IPS DF 19.7 (cell line): Measurements from ENCODE around the gene TRIL.

Source experiments
- DNase-seq: peaks from one replicate; pipeline ENCODE4 v3.0.0-alpha.2; 2013; ENCODE audit warnings: low read depth, low spot score

The TRIL gene, protein sequence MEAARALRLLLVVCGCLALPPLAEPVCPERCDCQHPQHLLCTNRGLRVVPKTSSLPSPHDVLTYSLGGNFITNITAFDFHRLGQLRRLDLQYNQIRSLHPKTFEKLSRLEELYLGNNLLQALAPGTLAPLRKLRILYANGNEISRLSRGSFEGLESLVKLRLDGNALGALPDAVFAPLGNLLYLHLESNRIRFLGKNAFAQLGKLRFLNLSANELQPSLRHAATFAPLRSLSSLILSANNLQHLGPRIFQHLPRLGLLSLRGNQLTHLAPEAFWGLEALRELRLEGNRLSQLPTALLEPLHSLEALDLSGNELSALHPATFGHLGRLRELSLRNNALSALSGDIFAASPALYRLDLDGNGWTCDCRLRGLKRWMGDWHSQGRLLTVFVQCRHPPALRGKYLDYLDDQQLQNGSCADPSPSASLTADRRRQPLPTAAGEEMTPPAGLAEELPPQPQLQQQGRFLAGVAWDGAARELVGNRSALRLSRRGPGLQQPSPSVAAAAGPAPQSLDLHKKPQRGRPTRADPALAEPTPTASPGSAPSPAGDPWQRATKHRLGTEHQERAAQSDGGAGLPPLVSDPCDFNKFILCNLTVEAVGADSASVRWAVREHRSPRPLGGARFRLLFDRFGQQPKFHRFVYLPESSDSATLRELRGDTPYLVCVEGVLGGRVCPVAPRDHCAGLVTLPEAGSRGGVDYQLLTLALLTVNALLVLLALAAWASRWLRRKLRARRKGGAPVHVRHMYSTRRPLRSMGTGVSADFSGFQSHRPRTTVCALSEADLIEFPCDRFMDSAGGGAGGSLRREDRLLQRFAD

DNA sequence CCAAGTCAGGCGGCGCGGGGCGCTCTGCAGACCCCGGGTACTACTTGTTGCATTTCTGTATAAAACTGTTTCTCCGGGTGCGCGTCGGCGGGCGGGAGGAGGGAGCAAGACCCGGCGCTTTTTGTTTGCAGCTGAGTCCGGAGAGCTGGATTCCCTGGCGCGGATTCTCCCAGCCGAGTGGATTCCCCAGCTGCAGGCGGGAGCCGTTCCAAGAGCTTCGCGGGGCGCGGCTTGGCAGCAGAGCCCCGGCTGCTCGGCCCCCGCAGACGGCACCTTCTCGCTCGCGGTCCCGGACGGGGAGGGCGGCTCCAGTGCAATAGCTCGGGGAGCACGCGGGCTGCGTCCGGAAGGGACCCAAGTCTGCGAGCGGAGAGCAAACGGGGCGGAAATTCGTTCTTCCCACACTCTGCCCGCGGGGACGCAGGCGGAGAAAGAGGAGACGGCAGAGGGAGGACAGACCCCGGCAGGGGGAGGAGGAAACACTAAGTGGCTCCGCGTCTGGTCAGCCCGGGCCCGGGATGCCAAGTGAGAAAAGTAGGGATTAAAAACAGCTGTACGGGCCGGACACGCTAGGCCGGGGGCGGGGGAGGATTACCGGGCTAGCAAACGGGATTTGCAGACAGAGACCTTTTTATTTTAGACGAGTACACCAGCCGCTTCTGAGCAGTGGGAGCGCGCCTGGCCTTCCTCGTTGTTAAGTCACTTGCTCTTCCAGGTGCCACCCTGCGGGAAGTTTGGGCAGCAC is at the start of gene TRIL:
Gene TRIL, minus strand, starts transcription at position 96 of the 745 bp plus-strand sequence. CDS start 284 bp downstream, outside the sequence.
- DNase-seq: no peak

DNA sequence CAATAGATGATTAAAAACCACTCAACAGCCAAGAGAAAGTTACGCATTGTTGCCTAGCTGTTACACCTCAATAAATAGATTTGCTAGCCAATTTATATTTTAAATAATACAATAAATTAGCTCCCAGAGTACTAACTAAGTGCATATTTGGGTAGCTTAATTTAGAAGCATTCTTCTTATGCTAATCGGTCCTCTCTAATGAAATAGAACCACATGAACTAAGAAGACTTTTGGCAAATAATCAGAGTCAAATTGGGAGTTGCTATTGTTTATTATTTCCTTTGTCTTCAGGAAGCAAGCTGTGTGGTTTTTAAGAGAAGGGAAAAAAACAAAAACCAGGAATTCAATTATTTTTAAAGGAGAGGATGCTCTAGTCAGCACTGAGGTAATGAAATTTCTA is 49.0 kb upstream of the TRIL start:
- no peak for DNase-seq

DNA sequence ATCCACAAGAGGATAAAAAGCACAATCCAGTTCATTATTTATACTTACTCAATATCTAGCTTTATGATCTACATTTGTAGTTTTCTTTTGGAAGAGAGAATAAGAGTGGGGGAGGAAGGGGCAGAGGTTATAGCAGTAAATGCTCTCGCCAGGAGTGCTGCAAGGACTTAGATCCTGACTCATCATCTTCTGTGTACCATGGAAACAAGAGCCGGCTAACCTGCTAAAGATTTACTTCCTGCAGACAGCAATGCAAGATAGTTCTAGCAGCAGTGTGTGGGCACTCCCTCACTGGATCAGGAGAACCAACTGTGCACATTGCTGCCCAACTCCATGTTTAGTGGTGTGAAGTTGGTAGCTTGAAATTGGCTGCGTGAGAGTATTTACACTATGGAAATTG is 47.7 kb upstream of the TRIL start:
- no peak for DNase-seq

DNA sequence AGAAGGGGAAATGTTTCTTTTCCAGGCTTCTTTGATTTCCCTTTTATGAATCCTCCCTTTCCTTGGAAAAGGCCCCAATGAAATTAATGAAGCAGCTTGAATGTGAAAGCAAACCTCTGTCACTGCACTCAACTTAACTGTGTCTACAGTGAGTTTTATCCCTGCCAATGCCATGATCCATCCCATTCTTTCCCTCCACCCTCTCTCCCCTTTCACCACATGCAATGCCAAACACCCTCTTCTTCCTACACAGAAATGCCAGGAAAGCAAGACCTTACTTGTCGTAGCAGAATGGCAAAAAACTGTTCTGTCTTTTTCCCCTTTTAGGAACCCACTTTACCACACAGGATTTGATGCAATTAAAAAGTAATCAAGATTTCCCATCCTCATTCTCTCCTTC is 47.3 kb upstream of the TRIL start:
- DNase-seq: no peak

DNA sequence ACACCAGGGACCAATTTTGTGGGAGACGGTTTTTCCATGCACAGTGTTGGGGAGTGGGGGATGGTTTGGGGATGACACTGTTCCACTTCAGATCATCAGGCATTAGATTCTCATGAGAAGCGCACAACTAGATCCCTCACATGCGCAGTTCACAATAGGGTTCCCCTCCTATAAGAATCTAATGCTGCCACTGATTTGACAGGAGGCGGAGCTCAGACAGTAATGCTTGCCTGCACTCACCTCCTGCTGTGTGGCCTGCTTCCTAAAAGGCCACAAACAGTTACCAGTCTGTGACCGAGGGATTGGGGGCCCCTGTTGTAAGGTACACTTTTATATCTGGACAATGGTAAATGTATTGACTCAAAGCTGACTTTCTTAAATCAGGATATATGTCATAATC is 45.6 kb upstream of the TRIL start:
- no peak for DNase-seq

DNA sequence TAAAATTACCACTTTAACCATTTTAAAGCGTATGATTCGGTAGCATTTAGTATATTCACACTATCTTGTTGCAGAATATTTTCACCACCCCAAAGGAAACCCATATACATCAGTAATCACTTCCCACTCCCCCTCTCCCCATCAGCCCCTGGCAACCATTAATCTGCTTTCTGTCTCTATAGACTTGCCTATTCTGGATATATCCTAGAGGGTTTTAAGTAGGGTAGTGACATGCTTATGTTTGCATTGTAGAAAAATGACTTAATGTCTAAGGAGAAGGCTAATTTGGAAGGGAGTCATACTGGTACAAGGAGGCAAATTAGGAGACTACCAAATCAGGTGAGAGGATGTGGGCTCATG is 42.6 kb upstream of the TRIL start:
- no peak for DNase-seq

DNA sequence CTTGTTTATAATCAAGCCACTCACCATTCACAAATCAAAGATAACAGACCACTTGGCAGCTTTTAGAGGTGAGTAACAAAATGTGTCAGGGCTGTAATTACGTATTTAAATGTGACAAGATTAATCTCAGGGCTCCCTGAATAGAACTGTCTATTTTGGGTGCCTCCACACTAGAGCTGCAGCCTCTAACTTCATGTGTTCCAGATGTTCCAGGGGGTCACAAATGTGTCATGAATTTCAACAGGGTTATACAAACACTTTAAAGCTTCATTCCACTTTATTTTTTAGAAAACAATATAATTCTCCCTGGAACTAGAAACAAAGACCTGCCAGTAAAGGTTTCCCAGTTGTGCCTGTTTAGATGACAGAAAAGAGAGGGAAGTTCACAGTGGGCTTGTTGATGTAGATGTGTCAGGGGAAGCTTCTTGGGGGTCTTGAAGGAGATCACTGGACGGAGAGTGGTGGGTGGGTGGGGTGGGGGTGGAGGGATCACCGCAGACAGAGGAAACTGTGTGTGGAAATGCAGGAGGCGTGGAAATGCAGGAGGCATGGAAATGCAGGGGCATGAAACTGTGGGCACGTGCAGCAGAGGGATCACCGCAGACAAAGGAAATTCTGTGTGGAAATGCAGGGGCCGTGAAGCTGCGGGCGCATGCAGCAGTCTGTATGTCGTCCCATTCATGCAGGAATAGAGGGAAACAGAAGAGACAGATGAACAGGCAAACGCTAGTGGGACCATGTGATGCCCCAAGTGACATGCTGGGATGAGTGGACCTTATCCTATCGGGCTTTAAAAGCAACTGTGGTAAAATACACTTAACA is 42.0 kb upstream of the TRIL start:
- no peak for DNase-seq

DNA sequence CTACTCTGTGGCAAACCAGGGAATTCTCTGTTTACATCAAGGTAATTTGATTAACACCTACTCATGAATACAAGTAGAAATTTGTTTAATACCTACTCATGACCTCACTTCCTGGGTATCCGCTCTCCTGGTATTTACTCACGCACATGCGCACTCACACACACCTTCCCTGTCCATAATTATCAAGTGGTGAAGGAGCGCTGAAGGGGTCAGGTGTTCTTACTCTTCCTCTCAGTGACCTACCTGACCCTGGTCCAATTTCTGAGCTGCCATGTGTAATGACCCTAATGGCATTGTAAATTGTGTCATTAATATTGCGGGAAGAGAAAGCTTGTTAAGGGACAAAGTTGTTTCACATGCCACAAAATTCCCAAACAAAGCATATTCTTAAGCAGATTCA is 41.3 kb upstream of the TRIL start:
- DNase-seq: no peak

DNA sequence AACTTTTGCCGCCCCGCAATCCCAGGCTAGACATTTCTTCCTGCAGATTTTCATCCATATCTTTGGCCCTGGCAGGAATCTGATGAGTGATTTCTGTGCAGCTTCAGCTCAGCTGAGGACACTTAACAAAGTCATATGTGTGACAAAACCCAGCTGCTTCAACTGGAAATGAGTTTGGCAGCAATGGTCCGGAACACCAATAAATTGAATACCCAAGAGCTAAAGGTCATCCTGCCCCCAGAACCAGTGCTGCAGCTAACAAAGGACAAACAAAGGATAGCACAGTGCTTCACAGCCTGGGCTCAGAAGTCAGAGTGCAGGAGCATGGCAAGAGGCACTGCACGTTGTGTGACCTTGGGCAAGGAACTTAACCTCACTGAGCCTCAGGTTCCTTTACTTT is 40.0 kb upstream of the TRIL start:
- no peak for DNase-seq

DNA sequence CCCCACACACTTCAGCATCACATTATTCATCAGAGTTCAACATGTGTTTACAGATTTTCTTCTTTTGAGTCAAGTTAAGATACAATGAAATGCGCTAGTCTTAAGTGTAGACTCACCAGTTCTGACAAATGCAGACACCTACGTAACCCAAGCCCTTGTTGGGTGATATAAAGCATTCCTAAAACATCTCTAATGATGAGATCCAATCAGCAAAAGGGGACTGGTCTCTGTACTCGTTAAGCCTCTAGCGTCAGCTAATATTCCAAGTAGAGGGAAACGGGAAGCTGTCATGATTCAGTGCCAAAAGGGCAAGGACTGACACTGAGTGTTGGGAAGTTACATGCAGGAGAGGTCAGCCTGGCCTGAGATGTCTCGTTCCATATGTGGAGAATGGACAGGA is 38.7 kb upstream of the TRIL start:
- no peak for DNase-seq

DNA sequence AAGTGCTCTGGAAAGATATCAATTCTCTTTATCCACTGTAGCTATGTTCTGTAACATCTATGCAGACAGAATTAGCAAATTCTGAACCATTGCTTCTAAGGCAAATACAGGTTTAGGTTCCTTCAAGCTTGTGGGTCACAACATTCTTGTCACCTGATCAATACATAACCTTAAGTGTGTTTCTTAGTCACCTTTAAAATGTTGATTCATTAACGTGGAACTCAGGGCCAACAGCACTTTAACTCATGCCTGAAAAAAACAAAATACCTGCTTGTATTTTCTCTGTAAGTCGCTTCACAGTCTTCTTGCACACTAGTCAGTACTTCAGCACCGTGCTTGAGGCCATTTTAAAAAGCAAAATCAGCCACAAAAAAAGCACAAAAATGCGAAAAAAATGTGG is 35.2 kb upstream of the TRIL start:
- DNase-seq: no peak

DNA sequence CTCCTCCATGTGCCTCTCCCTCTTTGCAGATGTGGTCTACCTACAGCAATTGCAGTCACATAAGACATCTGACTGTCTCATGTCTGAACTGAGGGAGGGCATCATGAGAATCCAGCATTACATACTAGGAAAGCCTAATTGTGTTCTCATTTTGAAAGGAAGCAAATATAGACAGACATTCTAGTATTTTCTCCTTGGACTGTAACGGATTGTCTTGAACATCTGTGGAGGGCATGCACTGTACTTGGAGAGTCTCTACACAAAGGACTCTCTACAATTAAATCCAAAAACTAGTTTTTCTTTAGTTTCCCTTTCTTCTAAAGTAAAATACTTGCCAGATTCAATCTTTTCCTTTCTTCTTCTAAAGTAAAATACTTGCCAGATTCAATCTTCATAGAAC is 34.7 kb upstream of the TRIL start:
- DNase-seq: no peak

DNA sequence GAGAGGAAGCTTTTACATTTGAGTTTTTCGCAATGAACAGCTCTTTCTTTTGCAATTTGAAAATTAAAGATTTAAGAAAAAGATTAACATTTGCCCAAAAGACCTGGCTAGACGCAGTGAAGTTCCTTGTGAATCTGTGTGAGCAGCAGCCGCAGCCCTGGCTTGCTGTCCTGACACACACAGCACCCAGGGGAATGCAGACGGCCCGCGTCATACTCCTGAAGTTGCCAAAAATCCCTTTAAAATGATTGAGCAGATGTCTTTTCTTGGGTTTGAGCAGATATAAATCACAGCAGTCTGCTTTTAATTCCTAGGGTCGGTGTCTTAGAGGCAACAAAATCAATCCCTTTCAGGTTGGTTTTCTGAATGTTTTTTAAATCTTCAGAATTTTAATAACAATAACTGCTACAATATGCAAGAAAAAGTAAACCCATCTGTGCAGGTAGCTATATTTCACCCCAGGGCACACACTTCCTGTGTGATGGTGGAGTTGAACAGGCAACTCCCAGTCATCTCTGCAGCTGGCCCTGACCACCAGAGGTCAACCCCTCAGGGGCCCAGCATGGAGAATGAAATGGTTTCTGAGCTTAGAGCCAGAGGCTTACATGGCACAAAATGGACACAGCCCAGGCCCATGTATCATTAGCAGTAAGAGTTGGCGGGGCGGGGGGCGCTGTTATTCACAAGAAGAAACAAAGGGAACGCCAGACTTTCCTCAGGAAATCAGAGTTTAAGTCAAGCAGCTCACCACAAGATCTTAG is 32.2 kb upstream of the TRIL start:
- no peak for DNase-seq

DNA sequence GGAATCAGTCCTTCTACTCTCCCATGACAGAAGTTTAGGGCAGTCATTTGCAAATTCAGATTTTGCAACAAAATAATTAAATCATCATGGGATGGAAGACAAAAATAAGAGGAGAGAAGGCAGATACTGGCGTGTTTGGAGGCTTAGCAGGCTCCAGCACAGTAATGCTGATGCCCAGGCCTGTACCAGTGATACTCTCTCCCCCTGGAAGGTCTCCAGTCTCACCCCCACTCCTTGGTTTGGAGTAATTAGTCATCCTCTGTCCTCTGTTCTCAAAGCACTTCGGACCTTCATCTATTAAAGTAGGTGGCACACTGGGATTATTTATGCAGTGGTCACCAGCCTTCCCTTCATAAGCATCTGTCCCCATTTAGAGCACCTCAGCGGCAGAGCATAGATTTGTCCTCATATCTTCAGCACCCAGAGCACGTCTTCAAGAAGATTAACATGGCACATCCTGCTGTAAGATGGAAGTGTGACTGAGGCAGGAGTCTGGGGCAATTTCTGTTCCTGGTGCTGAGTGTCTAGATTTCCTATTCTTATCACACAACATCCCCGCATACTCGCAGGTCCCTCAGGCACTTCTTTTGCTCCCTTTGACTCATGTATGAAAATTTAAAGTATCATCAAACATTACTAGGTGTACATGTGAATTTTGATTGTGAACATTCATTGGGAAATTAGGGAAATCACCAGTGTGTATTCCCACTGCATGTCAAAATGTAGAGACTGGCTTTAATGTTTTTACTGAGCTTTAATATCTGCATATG is 31.3 kb upstream of the TRIL start:
- no peak for DNase-seq

DNA sequence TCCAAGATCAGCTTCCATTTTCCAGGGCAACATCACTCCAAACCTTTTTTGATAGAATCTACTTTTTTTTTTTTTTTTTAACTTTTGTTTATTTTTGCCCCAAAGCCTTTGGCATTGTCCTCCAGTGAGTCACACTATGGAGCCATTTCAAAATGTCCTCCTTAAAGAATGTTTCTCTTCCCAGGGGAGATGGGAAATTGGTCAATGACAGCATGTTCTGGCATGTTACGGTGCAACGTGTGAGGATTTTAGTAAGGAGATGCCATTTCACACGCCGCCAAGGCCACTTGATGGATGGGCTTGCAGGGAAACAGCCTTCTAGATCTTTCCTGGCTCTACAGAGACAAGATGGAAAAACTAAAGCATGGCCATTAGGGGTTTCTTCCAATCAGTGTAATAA is 30.7 kb upstream of the TRIL start:
- DNase-seq: no peak

DNA sequence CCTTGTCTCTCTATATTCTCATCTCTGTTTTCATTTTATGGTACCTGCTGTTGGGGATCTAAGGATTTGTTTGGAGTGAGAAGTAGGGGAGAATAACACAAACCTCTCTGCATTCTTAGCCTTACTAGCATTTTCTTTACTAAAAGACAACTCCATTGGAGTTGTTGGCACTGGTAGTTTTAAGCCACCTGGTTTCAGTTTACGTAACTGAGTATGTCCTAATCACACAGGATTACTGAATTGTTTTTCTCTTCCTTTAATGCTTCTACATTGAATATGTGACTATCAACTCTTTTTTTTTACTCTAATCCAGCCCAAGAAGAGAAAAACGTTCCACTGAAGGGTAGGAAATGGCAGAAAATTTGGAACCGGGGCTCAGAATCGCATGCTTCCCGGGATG is 30.0 kb upstream of the TRIL start:
- no peak for DNase-seq

DNA sequence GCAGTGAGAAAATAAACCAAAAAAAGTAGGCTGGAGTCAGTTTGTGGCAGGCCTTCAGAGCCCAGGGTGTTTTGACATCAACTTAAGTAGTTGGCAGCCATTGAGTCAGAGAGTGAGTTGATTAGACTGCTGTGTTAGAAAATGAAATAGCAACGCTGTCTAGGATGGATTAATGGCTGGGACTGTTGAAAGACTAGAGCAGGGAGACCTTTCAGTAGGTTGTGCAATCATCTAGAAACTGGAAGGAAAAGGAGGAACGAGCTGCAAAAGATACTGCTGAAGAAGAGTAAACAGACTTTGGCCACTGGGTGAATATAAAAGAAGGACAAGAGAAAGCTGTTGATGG is 28.6 kb upstream of the TRIL start:
- DNase-seq: no peak

DNA sequence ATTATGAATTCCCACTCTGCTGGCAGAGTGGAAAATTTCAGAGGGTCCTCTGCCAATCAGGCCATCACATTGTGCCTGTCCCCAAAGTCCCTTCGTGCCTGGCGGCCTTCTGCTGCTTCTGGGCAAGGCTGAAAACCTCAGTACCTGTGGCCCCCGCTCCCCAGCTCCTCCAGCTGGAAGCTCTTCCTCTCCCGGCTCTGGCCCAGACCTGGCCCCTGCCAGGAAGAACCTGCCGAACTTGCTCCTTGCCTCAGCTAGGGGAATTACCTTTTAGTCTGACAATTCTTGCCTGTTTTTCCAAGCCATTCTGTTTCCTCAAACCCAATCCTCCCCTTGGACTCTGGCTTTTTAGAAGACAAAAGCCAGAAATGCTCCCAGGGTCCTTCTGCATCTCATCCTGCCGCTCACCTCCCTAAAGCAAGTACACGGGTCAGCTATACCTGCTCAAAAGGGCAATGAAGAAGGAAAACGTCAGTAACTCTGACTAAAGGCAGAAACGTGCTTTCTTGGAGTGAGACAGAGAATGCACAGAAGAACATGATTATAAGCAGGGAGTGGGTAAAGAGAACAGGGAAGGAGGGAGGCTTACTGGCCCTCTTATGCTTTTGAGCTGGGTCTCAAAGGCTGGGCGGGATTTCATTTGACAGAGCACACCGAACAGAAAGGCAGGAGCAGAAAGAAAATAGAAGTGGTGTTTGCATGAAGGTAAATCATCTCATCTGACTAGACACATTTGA is 28.1 kb upstream of the TRIL start:
- DNase-seq: no peak

DNA sequence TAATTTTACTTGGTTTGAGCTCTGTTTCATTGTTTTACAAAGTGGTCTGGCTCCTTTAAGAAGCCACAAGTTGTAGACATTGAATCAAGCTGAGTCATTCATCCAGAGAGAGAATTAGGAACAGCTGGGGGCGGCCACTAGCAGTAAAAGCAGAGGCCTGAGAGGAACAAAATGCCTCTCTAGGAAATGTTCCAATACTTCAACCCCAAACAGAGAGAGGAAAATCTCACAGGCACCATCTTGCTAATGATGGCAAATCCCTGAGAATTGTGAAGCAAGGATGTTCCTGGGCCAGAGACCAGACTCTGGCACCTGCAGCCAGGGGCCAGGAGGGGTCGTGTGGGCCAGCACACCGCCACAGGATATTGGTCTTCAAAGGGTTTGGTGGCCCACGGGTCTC is 26.5 kb upstream of the TRIL start:
- peak; percentile 25 for DNase-seq

DNA sequence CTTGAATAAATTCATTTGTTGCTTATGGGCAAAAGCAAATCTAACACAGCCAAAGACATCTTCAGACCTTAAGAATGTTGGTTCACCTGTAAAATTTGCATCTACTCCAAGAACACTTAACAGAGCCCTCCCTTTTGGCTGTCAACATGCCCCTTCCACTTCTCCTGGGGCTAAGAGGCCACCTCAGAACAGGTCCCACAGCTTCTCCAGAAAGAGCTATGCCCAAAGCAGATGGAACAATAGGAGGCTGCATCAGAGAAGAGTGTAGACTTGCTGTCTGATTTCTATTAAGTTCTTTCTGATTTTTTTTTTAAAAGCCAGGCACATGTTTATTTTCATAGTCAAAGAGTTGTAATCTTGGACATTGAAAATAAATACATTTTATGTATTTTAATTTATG is 26.1 kb upstream of the TRIL start:
- DNase-seq: no peak
